ENCODE measurements around the gene MTHFD1L.

Gene MTHFD1L

DNA sequence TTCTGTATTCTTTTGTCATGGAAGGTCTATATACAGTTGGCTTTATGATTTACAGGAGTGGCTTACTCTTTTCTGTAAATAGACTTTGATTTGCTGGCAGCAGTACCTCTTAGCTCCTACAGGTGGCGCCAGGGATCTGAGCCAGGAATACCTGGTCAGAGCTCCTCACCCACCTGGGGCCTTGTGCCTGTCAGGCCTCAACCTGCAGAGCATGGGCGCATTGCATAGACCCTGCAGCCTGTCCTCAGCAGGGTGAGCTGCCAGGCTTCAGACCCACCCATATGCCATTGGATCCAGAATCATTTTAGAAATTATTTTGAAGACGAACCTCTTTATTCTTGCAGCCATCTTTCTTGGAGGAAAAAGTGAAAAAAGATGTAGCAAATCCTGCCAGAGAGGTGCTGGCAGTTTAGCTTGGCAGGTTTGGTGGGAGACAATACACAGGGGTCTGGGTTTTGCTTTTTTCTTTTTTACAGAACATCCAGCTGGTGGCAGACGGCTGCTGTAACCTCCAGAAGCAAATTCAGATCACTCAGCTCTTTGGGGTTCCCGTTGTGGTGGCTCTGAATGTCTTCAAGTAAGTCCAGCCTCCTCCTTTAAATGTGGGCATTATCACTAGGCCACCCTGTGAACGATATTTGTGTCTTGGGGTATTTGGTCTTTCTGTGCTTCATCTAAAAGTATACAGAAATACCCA, 149.1 kb downstream of the MTHFD1L start:
- DNase-seq (ENCODE audit: low read depth, low spot score) = peak; percentile 84

GRCh38 chr6:151015101-151015700, 149.7 kb downstream of the MTHFD1L start:
- DNase-seq (ENCODE audit: low read depth, low spot score) = no peak

- no peak for DNase-seq (ENCODE audit: low read depth, low spot score)
These were observed 150.6 kb downstream of the MTHFD1L start for GRCh38 chr6:151016107-151016506.

GRCh38 chr6:151018046-151018445, 152.5 kb downstream of the MTHFD1L start:
- peak; percentile 29 for DNase-seq (ENCODE audit: low read depth, low spot score)

- peak; percentile 29 for DNase-seq (ENCODE audit: low read depth, low spot score)
These were observed 153.6 kb downstream of the MTHFD1L start for GRCh38 chr6:151018911-151019782.

- no peak for DNase-seq (ENCODE audit: low read depth, low spot score)
These were observed 156.4 kb downstream of the MTHFD1L start for GRCh38 chr6:151021896-151022295.

DNA sequence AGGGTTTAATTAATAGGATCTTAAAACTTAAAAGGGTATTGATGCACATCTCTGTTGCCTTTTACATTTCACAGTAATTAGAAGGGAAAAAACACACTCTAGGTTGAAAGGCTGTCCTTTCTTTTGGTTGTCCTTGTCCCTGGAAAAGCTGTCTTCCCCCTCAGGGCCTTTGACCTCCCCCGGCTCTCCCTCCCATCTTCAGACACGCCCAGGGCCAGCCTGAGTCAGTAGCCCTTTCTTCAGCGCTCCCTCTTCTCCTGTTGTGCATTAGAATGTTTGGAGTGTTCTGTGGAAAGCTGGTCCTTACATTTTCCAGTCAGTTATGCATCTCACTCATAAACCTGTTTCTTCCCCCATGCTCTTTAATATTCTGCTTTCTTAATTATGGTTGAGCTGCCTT, 157.0 kb downstream of the MTHFD1L start:
- DNase-seq (ENCODE audit: low read depth, low spot score) = no peak

DNA sequence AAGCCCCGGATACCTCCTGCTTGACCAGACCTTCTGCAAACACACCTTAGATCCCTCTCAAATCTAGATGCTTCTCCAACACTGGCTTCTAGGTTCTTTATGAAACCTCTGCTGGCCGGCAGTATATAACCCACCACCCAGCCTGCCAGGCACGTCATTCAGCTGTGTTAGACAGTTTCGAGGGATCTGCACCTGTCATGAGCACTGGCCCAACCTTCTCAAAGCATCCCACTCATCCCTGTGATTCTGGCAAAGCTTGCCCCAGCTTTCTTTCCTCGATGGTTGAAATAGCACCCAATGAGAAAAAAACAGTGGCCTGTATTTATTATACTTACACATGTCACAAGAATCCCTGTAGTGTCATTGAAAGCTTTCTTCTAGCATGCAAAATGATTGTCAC, 157.8 kb downstream of the MTHFD1L start:
- DNase-seq (ENCODE audit: low read depth, low spot score) = no peak

GRCh38 chr6:151024597-151024996, 159.1 kb downstream of the MTHFD1L start:
- DNase-seq (ENCODE audit: low read depth, low spot score) = no peak

- peak; percentile 43 for DNase-seq (ENCODE audit: low read depth, low spot score)
These were observed 159.6 kb downstream of the MTHFD1L start for GRCh38 chr6:151025076-151025475.

DNA sequence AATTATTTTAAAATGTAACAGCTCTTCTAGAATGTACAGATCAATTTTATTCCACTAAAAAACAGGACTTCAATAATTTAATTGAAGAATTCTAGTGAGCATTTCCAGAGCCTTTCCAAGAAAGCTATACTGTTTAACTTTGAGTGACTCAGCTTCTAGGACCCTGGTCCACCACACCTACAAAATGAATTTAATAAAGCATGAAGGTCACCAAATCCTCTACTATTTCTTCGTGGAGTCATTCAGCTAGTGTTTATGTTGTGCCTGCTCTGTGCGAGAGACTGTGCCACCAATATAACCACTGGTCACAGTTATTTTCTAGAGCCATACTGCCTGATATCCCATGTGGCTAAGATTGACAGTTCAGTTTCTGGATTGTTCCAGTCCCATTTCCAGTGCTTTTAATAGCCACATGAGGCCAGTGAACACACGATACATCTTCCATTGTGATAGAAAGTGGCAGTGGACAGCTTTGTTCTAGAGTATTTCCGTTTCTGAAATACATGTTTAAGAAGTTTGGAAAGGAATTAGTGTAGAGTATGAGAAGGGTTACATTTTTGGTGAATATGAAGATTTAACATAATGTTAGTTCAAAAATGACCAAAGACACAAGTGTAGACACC, 160.7 kb downstream of the MTHFD1L start:
- no peak for DNase-seq (ENCODE audit: low read depth, low spot score)

DNA sequence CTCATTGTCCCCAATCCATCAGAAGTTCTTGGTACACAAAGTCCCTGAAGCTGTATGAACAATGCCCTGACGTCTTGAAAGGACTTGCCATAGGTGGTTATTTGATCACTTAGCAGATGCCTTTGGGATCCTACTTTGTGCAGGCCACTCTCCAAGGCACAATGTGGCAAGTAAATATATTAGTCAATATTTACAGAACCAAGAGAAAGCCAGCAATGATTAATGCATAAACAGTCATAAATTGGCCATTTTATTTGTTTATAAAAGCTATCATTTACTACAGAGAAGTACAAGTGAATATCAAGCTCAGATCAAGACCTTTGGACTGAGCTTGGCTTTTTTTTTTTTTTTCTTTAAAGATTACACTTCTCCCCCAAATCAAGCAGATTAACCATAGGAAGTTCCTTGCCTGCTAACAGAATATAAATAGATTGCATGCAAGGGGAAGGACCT, 161.8 kb downstream of the MTHFD1L start:
- no peak for DNase-seq (ENCODE audit: low read depth, low spot score)

DNA sequence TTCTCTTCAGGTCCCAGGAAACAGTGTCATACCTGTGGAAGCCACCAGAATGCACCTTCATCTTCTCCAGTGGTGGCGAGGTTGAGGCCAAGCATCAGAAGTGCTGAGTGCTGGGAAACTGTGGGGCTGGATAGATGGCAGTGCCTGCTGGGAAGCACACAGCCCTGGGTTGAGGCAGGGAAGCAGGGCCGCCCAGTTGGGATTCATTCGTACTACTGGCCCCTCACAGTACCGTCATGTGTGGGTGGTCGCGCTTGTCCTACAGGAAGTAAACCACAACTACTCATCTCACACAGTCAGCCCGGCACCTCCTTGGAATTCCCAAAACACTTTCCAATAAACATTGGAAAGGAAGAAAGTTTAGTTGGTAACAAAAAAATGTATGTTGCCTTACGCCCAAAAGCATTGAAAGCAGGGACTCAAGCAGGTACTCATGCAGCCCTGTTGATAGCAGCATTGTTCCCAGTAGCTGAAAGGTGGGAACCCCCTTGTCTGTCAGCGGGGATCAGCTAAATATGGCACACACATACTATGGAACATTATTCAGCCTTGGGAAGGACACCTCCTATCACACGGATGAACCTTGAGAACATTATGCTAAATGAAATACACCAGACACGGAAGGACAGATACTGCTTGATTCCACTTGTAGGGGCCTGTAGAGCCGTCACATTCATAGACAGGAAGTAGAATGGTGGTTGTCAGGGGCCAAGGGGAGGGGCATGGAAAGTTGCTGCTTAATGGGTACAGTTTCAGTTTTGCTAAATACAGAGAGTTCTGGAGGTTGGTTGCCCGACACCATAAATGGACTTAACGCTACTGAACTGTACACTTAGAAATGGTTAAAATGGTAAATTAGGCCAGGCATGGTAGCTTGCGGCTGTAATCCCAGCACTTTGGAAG, 162.7 kb downstream of the MTHFD1L start:
- no peak for DNase-seq (ENCODE audit: low read depth, low spot score)

DNA sequence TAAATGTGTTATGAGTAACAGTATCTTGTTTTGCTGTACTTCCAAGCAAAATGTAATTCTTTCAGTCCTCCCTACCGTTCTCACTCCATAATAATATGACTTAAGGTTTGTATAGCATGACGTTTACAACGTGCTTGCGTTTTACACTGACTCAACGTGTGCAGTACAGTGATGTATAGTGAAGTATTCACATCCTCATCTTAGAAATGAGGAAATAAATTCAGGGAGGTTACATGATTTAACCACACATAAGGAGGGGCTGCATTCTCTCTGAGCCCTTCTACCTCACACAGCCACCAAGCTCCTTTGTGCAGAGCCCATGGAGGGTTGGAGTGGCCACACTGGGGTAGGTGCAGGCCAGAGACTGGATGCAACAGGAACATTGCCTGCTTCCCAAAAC, 164.5 kb downstream of the MTHFD1L start:
- no peak for DNase-seq (ENCODE audit: low read depth, low spot score)

GRCh38 chr6:151032034-151032433, 166.5 kb downstream of the MTHFD1L start:
- DNase-seq (ENCODE audit: low read depth, low spot score) = no peak

GRCh38 chr6:151034825-151035781, 169.6 kb downstream of the MTHFD1L start:
- peak; percentile 62 for DNase-seq (ENCODE audit: low read depth, low spot score)

DNA sequence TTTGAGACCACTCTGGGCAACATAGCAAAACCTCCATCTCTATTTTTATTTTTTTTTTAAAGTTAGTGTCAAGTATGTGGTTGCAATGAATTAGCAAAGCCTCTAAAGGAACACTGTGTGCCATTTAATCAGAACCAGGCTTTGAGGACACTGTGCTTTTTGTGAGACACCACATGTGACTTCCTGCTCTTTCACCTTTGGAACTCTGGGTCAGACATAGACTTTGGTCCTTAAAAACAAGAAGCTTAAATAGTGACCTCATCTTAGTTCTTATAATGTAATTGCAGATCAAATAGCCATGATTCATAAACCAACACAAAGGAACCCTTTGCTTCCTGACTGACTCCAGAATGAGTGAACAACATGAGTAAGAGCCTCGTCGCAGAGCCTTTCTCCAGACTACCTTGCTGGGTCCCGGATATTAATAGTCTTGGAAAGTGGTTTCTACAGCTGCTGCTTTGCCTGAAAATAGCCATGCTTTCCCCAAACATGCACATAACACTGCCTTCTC, 170.8 kb downstream of the MTHFD1L start:
- DNase-seq (ENCODE audit: low read depth, low spot score) = peak; percentile 91

DNA sequence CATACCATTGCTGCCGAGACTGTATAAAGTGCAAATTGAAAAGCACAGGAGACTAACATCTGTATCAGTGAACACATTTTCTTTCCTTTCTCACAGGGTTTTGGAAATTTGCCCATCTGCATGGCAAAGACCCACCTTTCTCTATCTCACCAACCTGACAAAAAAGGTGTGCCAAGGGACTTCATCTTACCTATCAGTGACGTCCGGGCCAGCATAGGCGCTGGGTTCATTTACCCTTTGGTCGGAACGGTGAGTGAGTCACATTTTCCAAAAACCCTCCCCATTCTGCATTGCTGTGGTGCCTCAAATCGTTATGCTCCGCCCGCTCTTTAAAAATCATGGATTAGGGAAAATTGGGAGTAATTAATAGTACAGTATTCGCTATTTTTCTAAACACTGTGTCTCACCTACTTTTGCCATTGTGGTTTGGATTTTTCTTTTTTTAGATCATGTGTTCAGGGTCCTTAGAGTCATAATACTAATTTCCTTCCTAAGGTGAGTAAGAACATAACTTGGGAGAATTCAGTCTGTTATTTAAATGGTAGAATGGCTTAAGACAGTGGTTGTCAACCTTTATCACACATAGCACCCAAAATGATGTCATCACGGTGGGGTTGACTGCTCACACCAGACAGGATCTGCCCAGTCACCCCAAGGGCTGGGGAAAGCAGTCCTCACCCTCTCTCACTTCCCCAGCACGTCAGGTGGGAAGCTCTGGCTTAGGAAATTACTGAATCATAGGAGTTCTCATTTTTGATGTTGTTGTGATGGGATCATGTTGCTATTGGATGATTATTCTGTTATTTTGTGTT, 171.6 kb downstream of the MTHFD1L start:
- DNase-seq (ENCODE audit: low read depth, low spot score) = no peak

DNA sequence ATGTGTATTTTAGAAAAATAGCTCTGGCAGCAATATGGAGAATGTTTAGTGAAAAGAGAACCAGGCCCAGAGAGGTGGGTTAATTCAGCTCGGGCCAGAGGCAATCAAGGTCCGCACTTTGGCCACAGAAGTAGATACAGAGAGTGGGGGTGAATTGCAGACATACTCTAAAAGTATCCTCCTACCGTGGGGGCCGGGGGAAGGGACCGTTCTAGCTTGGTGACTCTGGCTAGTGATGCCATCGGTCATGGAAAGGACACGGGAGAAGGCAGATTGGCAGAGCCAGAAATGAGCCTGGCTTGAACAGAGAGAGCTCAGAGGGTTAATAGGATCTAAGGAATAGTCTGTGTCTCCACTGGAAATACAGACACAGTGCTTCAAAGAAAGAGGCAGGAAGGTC, 173.1 kb downstream of the MTHFD1L start:
- DNase-seq (ENCODE audit: low read depth, low spot score) = no peak
